Ovary (tissue), 9 donors: Measurements from ENCODE around the gene ADPRM. TPM values are rescaled to one million over a fixed set of nuclear protein-coding genes. Genes with fewer than 3 reads are reported as not detected.
"Not testable (repeated sequence)": the region's sequence is repeated elsewhere in the genome, so short reads cannot be mapped to it uniquely, and the experiment has no call there.

Experiments used
- DNase-seq, 5 donors: peaks; one replicate each; pipeline ENCODE4 v3.0.0-alpha.2; 2019 to 2020
- H3K27ac ChIP-seq, 2 donors: fragments of 200-600 bp; one replicate each; pipeline versions ENCODE4 v1.5.1 to v1.8.0; 2019 to 2022
- H3K27me3 ChIP-seq: fragments of 200-600 bp; one replicate; pipeline ENCODE4 v1.8.0; 2022
- H3K36me3 ChIP-seq: fragments of 200-600 bp; sonication (generic); one replicate; pipeline ENCODE4 v1.5.1; 2019
- H3K4me1 ChIP-seq: one replicate; pipeline ENCODE4 v1.8.1; 2013; ENCODE audit warnings: mild to moderate bottlenecking, moderate library complexity; ENCODE audit not compliant: insufficient read depth
- H3K4me3 ChIP-seq: fragments of 200-600 bp; sonication (generic); one replicate; pipeline ENCODE4 v1.5.1; 2017
- H3K9me3 ChIP-seq, 2 donors: fragments of 200-600 bp in 1 of 2; sonication (generic) in 1 of 2; one replicate each; pipeline versions ENCODE4 v1.5.1 to v1.8.1; 2013 to 2019; ENCODE audit warnings: mild to moderate bottlenecking in 1 of 2, moderate library complexity in 1 of 2
- CTCF ChIP-seq, 3 donors: fragments of 450-650 bp in 2 of 3; fragments of 200-600 bp in 1 of 3; IDR thresholded peaks; one replicate each; pipeline versions ENCODE4 v1.5.1 to v1.8.0; 2016 to 2022; ENCODE audit warnings: antibody characterized with exemption in 3 of 3, mild to moderate bottlenecking in 1 of 3
- EP300 ChIP-seq: sonication (generic); formaldehyde crosslinking; IDR thresholded peaks from one replicate; pipeline ENCODE4 v1.6.1; 2017; ENCODE audit warnings: antibody characterized with exemption
- POLR2A ChIP-seq: fragments of 450-650 bp; IDR thresholded peaks from one replicate; pipeline ENCODE4 v1.6.1; 2017; ENCODE audit warnings: antibody characterized with exemption, mild to moderate bottlenecking, moderate library complexity
- WGBS, 3 donors: extraction: QIAGEN DNeasy Blood & Tissue Kit in 1 of 3; methylation state at CpG; one replicate each; pipeline versions ENCODE4 v1.1.5 to v1.1.7; 2013 to 2017; 5-methylcytosine and 5-hydroxymethylcytosine counted together
- intact Hi-C, 4 donors: fragments of 100-400 bp; cut with DNase I; formaldehyde crosslinking; loops; one replicate each; pipeline versions ENCODE4 v1.11.0 to v1.15.1; 2022 to 2023
- polyA plus RNA-seq, 2 donors: library from polyadenylated mRNA; stranded (reverse); fragments of 200-250 nt in 1 of 2; fragments of 350-450 nt in 1 of 2; fragmentation: Illumina TruSeq in 1 of 2; extraction: RNeasy Lipid Tissue Mini Kit (QIAGEN cat#74804) in 1 of 2; gene quantifications; one replicate each; pipeline ENCODE4 v1.2.3, GENCODE V29; 2013 to 2014
- total RNA-seq, 7 donors: library from RNA; depleted of rRNA in 2 of 7; stranded (reverse); fragments of >200 nt in 2 of 7; fragmentation: NEBNext Ultra II Directional in 3 of 7; extraction: Animal tissue kit (Norgen Biotek cat#: 25700) in 3 of 7; gene quantifications; one replicate each; pipeline versions ENCODE4 v1.1.0 to v1.2.4, GENCODE V29; 2016 to 2023
- donor health status: DM: no; HTN: no; CAD: no; lungs with moderate emphysema.
- donor health status: DM: no; HTN: no; CAD: no.
- donor health status: Bipolar disorder and iron deficiency.
- donor health status: DM: yes; HTN: yes; CAD: no.
- donor health status: DM: no; HTN: no; CAD: no.
- donor health status: DM: yes; HTN: yes; CAD: no.

Gene ADPRM
- total and polyA plus RNA-seq, 9 donors: 12.4 to 21.6 (median 15.3) TPM

GRCh38 chr17:10681866-10682446 is 15.4 kb upstream of the ADPRM start:
- no peaks in the 10 kb centered on the region for H3K36me3 ChIP-seq
- 9 to 19% (median 13%) methylated on average over 7 of the region's 7 CpGs for WGBS, 3 donors
- H3K9me3 ChIP-seq: no peaks in the 10 kb centered on the region
- intact Hi-C loops: no loop called here
- TF ChIP-seq EP300 (no peak), CTCF (IDR thresholded peaks at IDR 0.05) (no peak), POLR2A (no peak)
- no peak overlapping the region for H3K27ac ChIP-seq
- H3K27me3 ChIP-seq: no peaks in the 10 kb centered on the region
- no peak for DNase-seq
- no peak overlapping the region for H3K4me3 ChIP-seq
- H3K4me1 ChIP-seq: no peaks in the 10 kb centered on the region

- intact Hi-C loops: no loop called here
- H3K36me3 ChIP-seq: no peaks in the 10 kb centered on the region
- no peak for DNase-seq
- no peak overlapping the region for H3K4me3 ChIP-seq
- H3K9me3 ChIP-seq: no peaks in the 10 kb centered on the region
- no peaks in the 10 kb centered on the region for H3K4me1 ChIP-seq
- 36 to 59% (median 47%) methylated on average over 2 of the region's 2 CpGs for WGBS, 3 donors
- no peak for TF ChIP-seq CTCF (IDR thresholded peaks at IDR 0.05)
- no peak for TF ChIP-seq POLR2A
- TF ChIP-seq EP300: no peak
- no peaks in the 10 kb centered on the region for H3K27me3 ChIP-seq
- H3K27ac ChIP-seq: no peak overlapping the region
Observed at GRCh38 chr17:10683853-10684252, 13.5 kb upstream of the ADPRM start.

GRCh38 chr17:10687499-10687898 is 9.9 kb upstream of the ADPRM start:
- no peak for DNase-seq
- Histone ChIP-seq H3K4me1 (no peaks in the 10 kb centered on the region), H3K4me3 (no peak overlapping the region), H3K9me3 (no peaks in the 10 kb centered on the region), H3K27me3 (no peaks in the 10 kb centered on the region), H3K36me3 (no peaks in the 10 kb centered on the region), H3K27ac (no peak overlapping the region)
- TF ChIP-seq CTCF (IDR thresholded peaks at IDR 0.05) (no peak), POLR2A (no peak), EP300 (no peak)
- 73 to 89% (median 79%) methylated on average over 2 of the region's 2 CpGs for WGBS, 3 donors
- intact Hi-C loops: no loop called here

- H3K9me3 ChIP-seq, intact Hi-C loops, H3K4me1 ChIP-seq, H3K27me3 ChIP-seq, H3K36me3 ChIP-seq, H3K27ac ChIP-seq: not testable (repeated sequence)
- peak in 1 of 5 donors; percentile 20 for DNase-seq
- 86 to 89% (median 88%) methylated on average over 17 of the region's 17 CpGs for WGBS, 3 donors
- peak overlapping the region; percentile 84 for H3K4me3 ChIP-seq
Observed at GRCh38 chr17:10695875-10696407, 1.5 kb upstream of the ADPRM start.

- Histone ChIP-seq H3K9me3 (no peaks in the 10 kb centered on the region), H3K4me1 (peaks cover 10% of the 10 kb centered on the region), H3K27me3 (no peaks in the 10 kb centered on the region), H3K4me3 (peak overlapping the region; percentile 84), H3K27ac (peak overlapping the region in 1 of 2 donors; percentile 87), H3K36me3 (no peaks in the 10 kb centered on the region)
- TF ChIP-seq POLR2A (no peak), CTCF (IDR thresholded peaks at IDR 0.05) (no peak), EP300 (no peak)
- WGBS, 3 donors: 5 to 8% (median 5%) methylated on average over 18 of the region's 18 CpGs
- intact Hi-C loops: no loop called here
- no peak for DNase-seq
Observed at GRCh38 chr17:10698096-10698818, 863 bp downstream of the ADPRM start.
